Body of pancreas (tissue), 4 donors: Measurements from ENCODE around the gene CPOX. TPM values are rescaled to one million over a fixed set of nuclear protein-coding genes. Genes with fewer than 3 reads are reported as not detected.

Experiments used
- ATAC-seq: fragments of 150-250 bp; one replicate; pipeline ENCODE4 v1.9.1; 2016
- DNase-seq, 4 donors: peaks; one replicate each; pipeline ENCODE4 v3.0.0-alpha.2; 2019
- H3K27ac ChIP-seq, 4 donors: fragments of 200-600 bp; sonication (generic); 1 replicate in 3 of 4; 2 replicates in 1 of 4; pipeline versions ENCODE4 v1.5.1 to v1.6.1; 2016 to 2019; ENCODE audit warnings: mild to moderate bottlenecking in 1 of 4, mixed read lengths in 1 of 4, moderate library complexity in 1 of 4
- H3K27me3 ChIP-seq, 2 donors: fragments of 200-600 bp; sonication (generic); one replicate each; pipeline ENCODE4 v1.6.0; 2016; ENCODE audit warnings: mild to moderate bottlenecking in 1 of 2
- H3K36me3 ChIP-seq, 2 donors: fragments of 200-600 bp; sonication (generic); replicated peaks in 1 of 2; 2 replicates each; pipeline ENCODE4 v1.5.1; 2016; ENCODE audit warnings: low read depth in 2 of 2; ENCODE audit not compliant: insufficient read depth in 1 of 2
- H3K4me1 ChIP-seq: fragments of 200-600 bp; sonication (generic); one replicate; pipeline ENCODE4 v1.6.0; 2016
- H3K4me3 ChIP-seq, 2 donors: fragments of 200-600 bp; sonication (generic); 1 replicate in 1 of 2; 2 replicates in 1 of 2; pipeline ENCODE4 v1.5.1; 2016 to 2019
- H3K9me3 ChIP-seq, 3 donors: fragments of 200-600 bp; sonication (generic); 1 replicate in 2 of 3; 2 replicates in 1 of 3; pipeline ENCODE4 v1.5.1; 2016
- CTCF ChIP-seq, 7 experiments: fragments of 450-650 bp in 4 of 7; fragments of 200-600 bp in 3 of 7; sonication (generic) in 3 of 7; IDR thresholded peaks; one replicate each; pipeline ENCODE4 v1.5.1; 2016 to 2019; ENCODE audit warnings: antibody characterized with exemption in 7 of 7
- POLR2A ChIP-seq, 3 donors: fragments of 450-650 bp; IDR thresholded peaks; one replicate each; pipeline ENCODE4 v1.6.1; 2016; ENCODE audit warnings: antibody characterized with exemption in 3 of 3, mild to moderate bottlenecking in 2 of 3
- WGBS, 2 donors: methylation state at CpG; one replicate each; pipeline ENCODE4 v1.1.5; 2017; 5-methylcytosine and 5-hydroxymethylcytosine counted together
- intact Hi-C: fragments of 100-400 bp; cut with DNase I; formaldehyde crosslinking; loops from one replicate; pipeline ENCODE4 v1.15.1; 2023
- total RNA-seq, 2 donors: library from RNA; depleted of rRNA; stranded (reverse); fragments of >200 nt; gene quantifications; one replicate each; pipeline ENCODE4 v1.1.0, GENCODE V29; 2016

CPOX gene
- total RNA-seq, 2 donors from 2014 or later: 14.8 to 25.4 TPM

- Histone ChIP-seq H3K27ac (no peak overlapping the region), H3K27me3 (no peaks in the 10 kb centered on the region), H3K36me3 (no peaks in the 10 kb centered on the region), H3K4me3 (no peak overlapping the region), H3K4me1 (no peaks in the 10 kb centered on the region), H3K9me3 (no peaks in the 10 kb centered on the region)
- no peak for DNase-seq
- WGBS, 2 donors: 35 to 48% methylated on average over 2 of the region's 2 CpGs
- no peak for ATAC-seq
- intact Hi-C loops: loop anchor here (5.0 to 10.0 kb wide), 2 partner anchors 211 to 394 kb away; no protein-coding TSS in a partner anchor
- TF ChIP-seq CTCF (IDR thresholded peaks at IDR 0.05) (no peak), POLR2A (IDR thresholded peaks at IDR 0.05) (no peak)
These were observed 7.8 kb upstream of the CPOX start for GRCh38 chr3:98601180-98601579.

- Histone ChIP-seq H3K9me3 (no peaks in the 10 kb centered on the region), H3K27ac (no peak overlapping the region), H3K4me1 (no peaks in the 10 kb centered on the region), H3K4me3 (no peak overlapping the region), H3K36me3 (no peaks in the 10 kb centered on the region), H3K27me3 (no peaks in the 10 kb centered on the region)
- intact Hi-C loops: loop anchor here (5.0 to 10.0 kb wide), 2 partner anchors 212 to 394 kb away; no protein-coding TSS in a partner anchor
- DNase-seq (no peak), ATAC-seq (no peak)
- TF ChIP-seq CTCF (IDR thresholded peaks at IDR 0.05): no peak
- TF ChIP-seq POLR2A (IDR thresholded peaks at IDR 0.05): no peak
- WGBS, 2 donors: 45 to 60% methylated on average over 4 of the region's 4 CpGs
These were observed 7.1 kb upstream of the CPOX start for GRCh38 chr3:98600412-98601095.

GRCh38 chr3:98599647-98600411, 6.4 kb upstream of the CPOX start:
- ATAC-seq: no peak
- Histone ChIP-seq H3K4me3 (no peak overlapping the region), H3K4me1 (no peaks in the 10 kb centered on the region), H3K27me3 (no peaks in the 10 kb centered on the region), H3K27ac (no peak overlapping the region), H3K36me3 (no peaks in the 10 kb centered on the region), H3K9me3 (no peaks in the 10 kb centered on the region)
- TF ChIP-seq POLR2A (IDR thresholded peaks at IDR 0.05) (no peak), CTCF (IDR thresholded peaks at IDR 0.05) (no peak)
- WGBS, 2 donors: 64 to 68% methylated on average over 5 of the region's 5 CpGs
- no peak for DNase-seq
- intact Hi-C loops: loop anchor here (5.0 to 10.0 kb wide), 2 partner anchors 212 to 395 kb away; no protein-coding TSS in a partner anchor

- H3K4me3 ChIP-seq: no peak overlapping the region
- ATAC-seq (no peak), DNase-seq (no peak)
- no peak for TF ChIP-seq POLR2A (IDR thresholded peaks at IDR 0.05)
- no peak for TF ChIP-seq CTCF (IDR thresholded peaks at IDR 0.05)
- H3K4me1 ChIP-seq: no peaks in the 10 kb centered on the region
- no peaks in the 10 kb centered on the region for H3K27me3 ChIP-seq
- whole genome bisulfite sequencing, 2 donors: 33 to 50% methylated on average over 2 of the region's 2 CpGs
- H3K36me3 ChIP-seq: no peaks in the 10 kb centered on the region
- no peak overlapping the region for H3K27ac ChIP-seq
- no peaks in the 10 kb centered on the region for H3K9me3 ChIP-seq
- intact Hi-C loops: no loop called here
These were observed 5.1 kb upstream of the CPOX start for GRCh38 chr3:98598492-98598891.
